Lung microvascular endothelial cell (primary cell): ENCODE results near the gene SLC25A26. TPM values are rescaled to one million over a fixed set of nuclear protein-coding genes. Genes with fewer than 3 reads are reported as not detected.

Experiments
- total RNA-seq: library from RNA; depleted of rRNA; stranded (reverse); fragments of >200 nt; gene quantifications from 2 replicates; pipeline ENCODE4 v1.2.1, GENCODE V29; 2014

Gene SLC25A26
- total RNA-seq, 1 donor from 2014 or later, result 11.9 TPM

Other genes with a start within 250 kb of the SLC25A26 start
- gene MAGI1, start 182.1 kb upstream of the SLC25A26 start, total RNA-seq, result 36.6 and 76.4 TPM in 2 replicates